A549 (cell line): Measurements from ENCODE around the gene RPS21. TPM values are rescaled to one million over a fixed set of nuclear protein-coding genes. Genes with fewer than 3 reads are reported as not detected.

Experiments used
- ATAC-seq, 2 experiments: fragments of 200-7000 bp in 1 of 2; fragments of >200 bp in 1 of 2; cut with Nextera tagmentation in 1 of 2; cut with Tn5 transposase in 1 of 2; 3 replicates each; pipeline versions ENCODE4 v1.8.0 to v1.9.1; 2018 to 2020; ENCODE audit warnings: mild to moderate bottlenecking in 1 of 2, moderate library complexity in 1 of 2
- CTCF ChIA-PET: fragments of 300-600 bp; sonication (Branson Sonifier 250); formaldehyde crosslinking; extraction: SDS; loops from one replicate; lab custom pipeline; 2021; ENCODE audit warnings: antibody characterized with exemption, inconsistent platforms; lab: Yijun Ruan, JAX
- POLR2A ChIA-PET: fragments of 350-600 bp; formaldehyde crosslinking; extraction: SDS; loops from one replicate; lab custom pipeline; 2021; ENCODE audit warnings: antibody characterized with exemption, inconsistent platforms; lab: Yijun Ruan, JAX
- DNase-seq, 2 experiments: peaks; one replicate each; pipeline versions ENCODE4 v3.0.0 to v3.0.0-alpha.2; 2011 to 2016; ENCODE audit warnings: low read depth in 1 of 2, low spot score in 1 of 2
- FAIRE-seq: peaks from 2 replicates; lab custom pipeline; 2011; peaks lifted over from hg19 to GRCh38; lab: Jason Lieb, UNC
- H3K27ac ChIP-seq, 2 experiments: fragments of >200 bp; sonication (Bioruptor Twin); formaldehyde crosslinking; 3 replicates each; pipeline ENCODE4 v1.5.1; 2016 to 2017
- H3K4me1 ChIP-seq: fragments of >200 bp; sonication (Bioruptor Twin); formaldehyde crosslinking; 3 replicates; pipeline ENCODE4 v1.6.1; 2016
- H3K4me2 ChIP-seq: fragments of >200 bp; sonication (Bioruptor Twin); formaldehyde crosslinking; 3 replicates; pipeline ENCODE4 v1.6.1; 2016
- H3K4me3 ChIP-seq: fragments of >200 bp; sonication (Bioruptor Twin); formaldehyde crosslinking; 3 replicates; pipeline ENCODE4 v1.5.1; 2016
- H3K9me3 ChIP-seq: fragments of >200 bp; sonication (Bioruptor Twin); formaldehyde crosslinking; 3 replicates; pipeline ENCODE4 v1.6.1; 2016
- CBX2 ChIP-seq: fragments of 200-600 bp; sonication (generic); IDR thresholded peaks from 2 replicates; pipeline ENCODE4 v1.6.1; 2016; ENCODE audit warnings: low read depth, mild to moderate bottlenecking, borderline replicate concordance
- CBX8 ChIP-seq: fragments of 200-600 bp; sonication (generic); IDR thresholded peaks from 2 replicates; pipeline ENCODE4 v1.6.1; 2016
- CEBPB ChIP-seq, 2 experiments: fragments of >200 bp in 1 of 2; sonication (Bioruptor Twin) in 1 of 2; formaldehyde crosslinking in 1 of 2; IDR thresholded peaks; 2 replicates each; pipeline ENCODE4 v1.6.1; 2012 to 2016
- CTCF ChIP-seq: fragments of >200 bp; sonication (Bioruptor Twin); formaldehyde crosslinking; IDR thresholded peaks from 3 replicates; pipeline ENCODE4 v1.5.1; 2016
- EHMT2 ChIP-seq: fragments of 200-600 bp; sonication (generic); IDR thresholded peaks from 2 replicates; pipeline ENCODE4 v1.6.1; 2016; ENCODE audit warnings: antibody characterized with exemption, low read depth, mild to moderate bottlenecking, moderate library complexity
- EP300 ChIP-seq, 2 experiments: fragments of >200 bp; sonication (Bioruptor Twin); formaldehyde crosslinking; IDR thresholded peaks; 2 replicates in 1 of 2; 3 replicates in 1 of 2; pipeline ENCODE4 v1.6.1; 2016 to 2017
- FOXS1 ChIP-seq: fragments of 250-450 bp; sonication (Bioruptor Pico); IDR thresholded peaks from 2 replicates; pipeline ENCODE4 v1.5.0; 2020; ENCODE audit warnings: mild to moderate bottlenecking, moderate library complexity
- HOXA7 ChIP-seq: fragments of 250-450 bp; sonication (Bioruptor Pico); IDR thresholded peaks from 2 replicates; pipeline ENCODE4 v1.5.0; 2020; ENCODE audit warnings: mild to moderate bottlenecking, moderate library complexity
- MAX ChIP-seq: IDR thresholded peaks from 2 replicates; pipeline ENCODE4 v1.6.1; 2012
- PHF8 ChIP-seq: fragments of 200-600 bp; sonication (generic); IDR thresholded peaks from 2 replicates; pipeline ENCODE4 v1.6.1; 2016; ENCODE audit warnings: low read depth, mild to moderate bottlenecking, antibody characterized with exemption, moderate library complexity, borderline replicate concordance
- RCOR1 ChIP-seq: fragments of 150-350 bp; IDR thresholded peaks from 2 replicates; pipeline ENCODE4 v1.6.1; 2014; ENCODE audit warnings: antibody characterized with exemption, low read length, low read depth
- REST ChIP-seq: fragments of 200-600 bp; sonication (generic); IDR thresholded peaks from 2 replicates; pipeline ENCODE4 v1.6.1; 2016; ENCODE audit warnings: antibody characterized with exemption, mild to moderate bottlenecking, moderate library complexity
- RNF2 ChIP-seq: fragments of 200-600 bp; sonication (generic); IDR thresholded peaks from 2 replicates; pipeline ENCODE4 v1.6.1; 2016; ENCODE audit warnings: low read depth, mild to moderate bottlenecking, antibody characterized with exemption, moderate library complexity, borderline replicate concordance
- WGBS: methylation state at CpG from one replicate; pipeline ENCODE4 v1.1.6; 2017; ENCODE audit errors: missing lambda C conversion rate; 5-methylcytosine and 5-hydroxymethylcytosine counted together
- polyA plus RNA-seq, 4 experiments: library from polyadenylated mRNA; depleted of rRNA in 3 of 4; stranded (reverse); fragments of >200 nt; fragmentation: RNase III in 1 of 4; extraction: RNeasy Plus Mini Kit Qiagen cat#74134 plus additional on column Dnase treatment in 1 of 4; gene quantifications; 2 replicates in 3 of 4; 3 replicates in 1 of 4; pipeline ENCODE4 v1.2.3, GENCODE V29; 2011 to 2017

RPS21 gene
- polyA plus RNA-seq, 2 of the 4 experiments (the other 2 are of a cell fraction), result 2,862 to 4,026 TPM

GRCh38 chr20:62395311-62396242 lies 8.7 kb downstream of the RPS21 start:
- FAIRE-seq, result no peak
- ChIA-PET POLR2A (interaction anchor here (1.0 kb wide), 1 partner anchor 9 kb away, joined by 4 read pairs; the partner anchor contains the start of gene RPS21), CTCF (interaction anchor here (0.8 to 3.9 kb wide), 13 partner anchors 10 to 221 kb away, joined by 3 to 13 read pairs (median 5); partner anchors contain the start of gene ADRM1)
- H3K9me3 ChIP-seq, result no peaks in the 10 kb centered on the region
- peak; percentile 44 to 72; a peak in 5 of 6 replicates for ATAC-seq
- no peaks in the 10 kb centered on the region for H3K4me1 ChIP-seq
- DNase-seq, result no peak
- no peak overlapping the region for H3K4me2 ChIP-seq
- TF ChIP-seq HOXA7 (CRISPR knock-in tag) (no peak), MAX (no peak), RNF2 (no peak), EP300 (IDR thresholded peaks at IDR 0.05) (no peak), PHF8 (no peak), FOXS1 (no peak), CTCF (peak; percentile 26)
- 80% methylated on average over 21 of the region's 27 CpGs for WGBS
- no peak overlapping the region for H3K4me3 ChIP-seq
- H3K27ac ChIP-seq, result no peak overlapping the region

- Histone ChIP-seq H3K4me1 (no peaks in the 10 kb centered on the region), H3K4me2 (no peak overlapping the region), H3K4me3 (no peak overlapping the region)
- no peak for FAIRE-seq
- WGBS, result 94% methylated on average over 26 of the region's 35 CpGs
- TF ChIP-seq RCOR1, result no peak
- TF ChIP-seq, all 56 proteins: peak for 0
- Histone ChIP-seq H3K27ac (no peak overlapping the region), H3K9me3 (no peaks in the 10 kb centered on the region)
- ChIA-PET POLR2A (interaction anchor here (1.3 kb wide), 1 partner anchor 10 kb away, joined by 4 read pairs; the partner anchor contains the start of gene RPS21), CTCF (interaction anchor here (0.5 to 2.9 kb wide), 11 partner anchors 9 to 412 kb away, joined by 3 to 13 read pairs (median 4); partner anchors contain the start of gene ADRM1)
- DNase-seq (no peak), ATAC-seq (no peak)
These were observed 9.7 kb downstream of the RPS21 start for GRCh38 chr20:62396367-62397239.

GRCh38 chr20:62398120-62398821 lies 11.4 kb downstream of the RPS21 start:
- CTCF ChIA-PET, result interaction anchor here (0.9 to 4.6 kb wide), 3 partner anchors 12 to 15 kb away, joined by 3 to 24 read pairs (median 3); no protein-coding TSS in a partner anchor
- WGBS, result 84% methylated on average over 18 of the region's 19 CpGs
- POLR2A ChIA-PET, result no interaction called here
- no peak for FAIRE-seq
- DNase-seq, result no peak
- no peak for ATAC-seq
- Histone ChIP-seq H3K27ac (no peak overlapping the region), H3K4me2 (no peak overlapping the region), H3K4me3 (no peak overlapping the region), H3K4me1 (no peaks in the 10 kb centered on the region), H3K9me3 (no peaks in the 10 kb centered on the region)
- TF ChIP-seq CEBPB (IDR thresholded peaks at IDR 0.05), result no peak
- TF ChIP-seq MAX, result no peak
- no peak for TF ChIP-seq EHMT2
- no peak for TF ChIP-seq REST
- TF ChIP-seq CBX2, result no peak
- TF ChIP-seq CBX8, result no peak
